SK-N-SH treated with all-trans-retinoic acid at 6 μM for 48 hours (cell line): ENCODE measurements around the gene UHRF2.

Source experiments
- ARNTL ChIP-seq: fragments of 450-650 bp; formaldehyde crosslinking; IDR thresholded peaks from 2 replicates; pipeline ENCODE4 v1.5.0; 2020; ENCODE audit warnings: low read depth, mild to moderate bottlenecking, moderate library complexity, borderline replicate concordance
- BACH2 ChIP-seq: fragments of 250-450 bp; sonication (Bioruptor Pico); IDR thresholded peaks from 2 replicates; pipeline ENCODE4 v1.9.0; 2021; ENCODE audit warnings: mild to moderate bottlenecking, borderline replicate concordance
- ESRRG ChIP-seq: fragments of 250-450 bp; sonication (Bioruptor Pico); IDR thresholded peaks from 2 replicates; pipeline ENCODE4 v1.6.1; 2021; ENCODE audit warnings: mild to moderate bottlenecking
- GLIS3 ChIP-seq: fragments of 250-450 bp; sonication (Bioruptor Pico); IDR thresholded peaks from 2 replicates; pipeline ENCODE4 v1.5.0; 2020; ENCODE audit warnings: mild to moderate bottlenecking, moderate library complexity
- ISL1 ChIP-seq: fragments of 250-450 bp; sonication (Bioruptor Pico); IDR thresholded peaks from 2 replicates; pipeline ENCODE4 v2.1.2; 2022; ENCODE audit warnings: mild to moderate bottlenecking, moderate library complexity
- PPARA ChIP-seq: fragments of 250-450 bp; sonication (Bioruptor Pico); IDR thresholded peaks from 2 replicates; pipeline ENCODE4 v1.5.0; 2020; ENCODE audit warnings: mild to moderate bottlenecking, borderline replicate concordance
- RARB ChIP-seq: fragments of 250-450 bp; sonication (Bioruptor Pico); IDR thresholded peaks from 2 replicates; pipeline ENCODE4 v1.8.0; 2021; ENCODE audit warnings: mild to moderate bottlenecking, moderate library complexity
- ZFP30 ChIP-seq: fragments of 450-650 bp; formaldehyde crosslinking; IDR thresholded peaks from 2 replicates; pipeline ENCODE4 v1.5.0; 2022; ENCODE audit warnings: mild to moderate bottlenecking, moderate library complexity
- ZNF565 ChIP-seq: fragments of 450-650 bp; formaldehyde crosslinking; conservative IDR thresholded peaks from 2 replicates; pipeline ENCODE4 v1.5.0; 2020; ENCODE audit warnings: low read depth, mild to moderate bottlenecking, moderate library complexity
- ZNF70 ChIP-seq: fragments of 450-650 bp; formaldehyde crosslinking; IDR thresholded peaks from 2 replicates; pipeline ENCODE4 v1.5.0; 2020; ENCODE audit warnings: mild to moderate bottlenecking, moderate library complexity
- TF ChIP-seq, protein P1 (sequence below): fragments of 250-450 bp; sonication (Bioruptor Pico); IDR thresholded peaks from 2 replicates; pipeline ENCODE4 v1.8.0; 2020; ENCODE audit warnings: mild to moderate bottlenecking, moderate library complexity, borderline replicate concordance
- TF ChIP-seq, protein P2 (sequence below): fragments of 250-450 bp; sonication (Bioruptor Pico); IDR thresholded peaks from 2 replicates; pipeline ENCODE4 v1.5.1; 2020; ENCODE audit warnings: low read depth, mild to moderate bottlenecking, moderate library complexity

DNA sequence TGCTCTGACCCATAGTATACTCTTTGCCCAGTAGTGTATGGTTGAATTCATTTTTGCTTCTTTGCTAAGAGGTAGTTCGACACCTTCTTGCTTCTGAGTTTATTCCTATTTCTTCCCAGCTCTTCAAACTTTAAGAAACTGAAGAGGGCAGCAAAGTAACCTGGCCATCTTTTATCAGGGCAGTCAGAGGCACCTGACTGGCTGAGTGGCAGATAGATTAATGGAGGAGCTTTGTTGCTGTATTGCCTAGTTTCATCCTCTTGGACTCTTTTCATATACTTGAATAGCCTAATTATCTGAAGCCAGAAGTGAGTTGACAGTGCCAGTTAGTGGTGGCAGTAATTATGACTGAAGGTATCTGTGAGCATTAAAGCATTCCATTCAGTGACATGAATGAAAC is 82.5 kb downstream of the UHRF2 start:
- TF ChIP-seq, protein P1, sequence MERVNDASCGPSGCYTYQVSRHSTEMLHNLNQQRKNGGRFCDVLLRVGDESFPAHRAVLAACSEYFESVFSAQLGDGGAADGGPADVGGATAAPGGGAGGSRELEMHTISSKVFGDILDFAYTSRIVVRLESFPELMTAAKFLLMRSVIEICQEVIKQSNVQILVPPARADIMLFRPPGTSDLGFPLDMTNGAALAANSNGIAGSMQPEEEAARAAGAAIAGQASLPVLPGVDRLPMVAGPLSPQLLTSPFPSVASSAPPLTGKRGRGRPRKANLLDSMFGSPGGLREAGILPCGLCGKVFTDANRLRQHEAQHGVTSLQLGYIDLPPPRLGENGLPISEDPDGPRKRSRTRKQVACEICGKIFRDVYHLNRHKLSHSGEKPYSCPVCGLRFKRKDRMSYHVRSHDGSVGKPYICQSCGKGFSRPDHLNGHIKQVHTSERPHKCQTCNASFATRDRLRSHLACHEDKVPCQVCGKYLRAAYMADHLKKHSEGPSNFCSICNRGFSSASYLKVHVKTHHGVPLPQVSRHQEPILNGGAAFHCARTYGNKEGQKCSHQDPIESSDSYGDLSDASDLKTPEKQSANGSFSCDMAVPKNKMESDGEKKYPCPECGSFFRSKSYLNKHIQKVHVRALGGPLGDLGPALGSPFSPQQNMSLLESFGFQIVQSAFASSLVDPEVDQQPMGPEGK (CRISPR knock-in tag), result no peak
- TF ChIP-seq ZNF565 (CRISPR knock-in tag) (no peak), PPARA (CRISPR knock-in tag) (no peak), RARB (CRISPR knock-in tag) (no peak), ZNF70 (CRISPR knock-in tag) (no peak), ISL1 (CRISPR knock-in tag) (no peak), ARNTL (no peak), ESRRG (CRISPR knock-in tag) (no peak), GLIS3 (CRISPR knock-in tag) (no peak), ZFP30 (CRISPR knock-in tag) (no peak), BACH2 (CRISPR knock-in tag) (no peak)
- TF ChIP-seq, protein P2, sequence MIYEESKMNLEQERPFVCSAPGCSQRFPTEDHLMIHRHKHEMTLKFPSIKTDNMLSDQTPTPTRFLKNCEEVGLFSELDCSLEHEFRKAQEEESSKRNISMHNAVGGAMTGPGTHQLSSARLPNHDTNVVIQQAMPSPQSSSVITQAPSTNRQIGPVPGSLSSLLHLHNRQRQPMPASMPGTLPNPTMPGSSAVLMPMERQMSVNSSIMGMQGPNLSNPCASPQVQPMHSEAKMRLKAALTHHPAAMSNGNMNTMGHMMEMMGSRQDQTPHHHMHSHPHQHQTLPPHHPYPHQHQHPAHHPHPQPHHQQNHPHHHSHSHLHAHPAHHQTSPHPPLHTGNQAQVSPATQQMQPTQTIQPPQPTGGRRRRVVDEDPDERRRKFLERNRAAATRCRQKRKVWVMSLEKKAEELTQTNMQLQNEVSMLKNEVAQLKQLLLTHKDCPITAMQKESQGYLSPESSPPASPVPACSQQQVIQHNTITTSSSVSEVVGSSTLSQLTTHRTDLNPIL (CRISPR knock-in tag), result no peak
